BE2C (cell line): ENCODE results near the gene C3. TPM values are rescaled to one million over a fixed set of nuclear protein-coding genes. Genes with fewer than 3 reads are reported as not detected.
A peak's percentile ranks its signal among the peaks of the same experiment; 100 is the strongest.

Experiments used
- DNase-seq: peaks from one replicate; pipeline ENCODE4 v3.0.0-alpha.2; 2020
- H3K27me3 ChIP-seq: fragments of 250-450 bp; sonication (Bioruptor Pico); 2 replicates; pipeline ENCODE4 v1.5.1; 2020; ENCODE audit warnings: mild to moderate bottlenecking
- H3K36me3 ChIP-seq: fragments of 250-450 bp; sonication (Bioruptor Pico); 2 replicates; pipeline ENCODE4 v1.5.1; 2020; ENCODE audit warnings: mild to moderate bottlenecking
- H3K4me1 ChIP-seq: fragments of 250-450 bp; sonication (Bioruptor Pico); 2 replicates; pipeline ENCODE4 v1.5.1; 2020
- H3K4me3 ChIP-seq: 2 replicates; pipeline ENCODE4 v1.5.1; 2011; ENCODE audit warnings: low read depth, low read length
- H3K9me3 ChIP-seq: fragments of 250-450 bp; sonication (Bioruptor Pico); 2 replicates; pipeline ENCODE4 v1.5.1; 2020
- CTCF ChIP-seq: IDR thresholded peaks from 2 replicates; pipeline ENCODE4 v1.5.1; 2012; ENCODE audit warnings: mild to moderate bottlenecking, low read depth, low read length
- polyA plus RNA-seq: library from polyadenylated mRNA; unstranded; fragments of >200 nt; gene quantifications from one replicate; pipeline ENCODE4 v1.2.1, GENCODE V29; 2012; ENCODE audit warnings: low read depth, missing spikeins; ENCODE audit not compliant: insufficient read length, insufficient read depth

C3 gene
- polyA plus RNA-seq, result not detected

GRCh38 chr19:6720369-6721137 lies at the start of gene C3:
Gene C3, minus strand, starts transcription at chr19:6720650. Its CDS starts 61 bp downstream, at chr19:6720589.
- Histone ChIP-seq H3K4me1 (no peaks in the 10 kb centered on the region), H3K4me3 (no peak within 1 kb of the TSS)
- DNase-seq, result no peak

GRCh38 chr19:6769006-6769619 lies 48.7 kb upstream of the C3 start:
- Histone ChIP-seq H3K4me1 (no peaks in the 10 kb centered on the region), H3K36me3 (no peaks in the 10 kb centered on the region), H3K9me3 (no peaks in the 10 kb centered on the region), H3K27me3 (no peaks in the 10 kb centered on the region), H3K4me3 (no peak overlapping the region)
- no peak for DNase-seq
- TF ChIP-seq CTCF, result peak; percentile 14

More at GRCh38 chr19:6720369-6721137, at the start of gene C3:
- H3K9me3 ChIP-seq, result no peaks in the 10 kb centered on the region; the same call in 1 of the 2 replicates
- H3K36me3 ChIP-seq, result no peaks in the 10 kb centered on the region
- no peaks in the 10 kb centered on the region for H3K27me3 ChIP-seq
- TF ChIP-seq CTCF, result no peak

- Histone ChIP-seq H3K36me3 (no peaks in the 10 kb centered on the region), H3K27me3 (no peaks in the 10 kb centered on the region), H3K9me3 (no peaks in the 10 kb centered on the region), H3K4me1 (no peaks in the 10 kb centered on the region), H3K4me3 (no peak overlapping the region)
- no peak for DNase-seq
- TF ChIP-seq CTCF, result no peak
These were observed 47.9 kb upstream of the C3 start for GRCh38 chr19:6768236-6768785.

GRCh38 chr19:6767357-6768235 lies 47.1 kb upstream of the C3 start, which contains the start of gene SH2D3A:
Gene SH2D3A, minus strand, starts transcription at chr19:6767435. Its CDS starts 3,687 bp downstream, at chr19:6763748.
- peak; percentile 16 for DNase-seq
- Histone ChIP-seq H3K27me3 (no peaks in the 10 kb centered on the region), H3K36me3 (no peaks in the 10 kb centered on the region), H3K9me3 (no peaks in the 10 kb centered on the region), H3K4me1 (no peaks in the 10 kb centered on the region), H3K4me3 (no peak within 1 kb of the TSS)
- no peak for TF ChIP-seq CTCF

GRCh38 chr19:6767081-6767356 lies 46.6 kb upstream of the C3 start:
- H3K9me3 ChIP-seq, result no peaks in the 10 kb centered on the region
- H3K4me1 ChIP-seq, result no peaks in the 10 kb centered on the region
- no peak for DNase-seq
- H3K4me3 ChIP-seq, result no peak overlapping the region
- TF ChIP-seq CTCF, result no peak
- no peaks in the 10 kb centered on the region for H3K27me3 ChIP-seq
- no peaks in the 10 kb centered on the region for H3K36me3 ChIP-seq
